MM.1S (cell line): ENCODE measurements around the gene POMGNT2.

Experiments used
- DNase-seq: peaks from one replicate; pipeline ENCODE4 v3.0.0-alpha.2; 2015
- H2AFZ ChIP-seq: fragments of 300-600 bp; sonication (generic); 2 replicates; pipeline ENCODE4 v1.6.0; 2016; ENCODE audit warnings: antibody characterized with exemption, low read length
- H3F3A ChIP-seq: fragments of 300-600 bp; sonication (generic); 2 replicates; pipeline ENCODE4 v1.6.1; 2016; ENCODE audit warnings: mild to moderate bottlenecking, antibody characterized with exemption, low read length, moderate library complexity, mixed read lengths; ENCODE audit not compliant: insufficient read depth
- H3K27ac ChIP-seq: fragments of 300-600 bp; sonication (generic); 2 replicates; pipeline ENCODE4 v1.5.1; 2016; ENCODE audit warnings: mild to moderate bottlenecking, low read length
- H3K27me3 ChIP-seq: fragments of 300-600 bp; sonication (generic); replicated peaks from 2 replicates; pipeline ENCODE4 v1.6.0; 2016; ENCODE audit warnings: low read length; ENCODE audit not compliant: insufficient read depth
- H3K36me3 ChIP-seq: fragments of 300-600 bp; sonication (generic); replicated peaks from 2 replicates; pipeline ENCODE4 v1.6.1; 2016; ENCODE audit warnings: mild to moderate bottlenecking, low read length, mixed read lengths; ENCODE audit not compliant: insufficient read depth
- H3K4me1 ChIP-seq: fragments of 300-600 bp; sonication (generic); 2 replicates; pipeline ENCODE4 v1.6.1; 2016; ENCODE audit warnings: low read length, mixed read lengths
- H3K4me2 ChIP-seq: fragments of 300-600 bp; sonication (generic); 2 replicates; pipeline ENCODE4 v1.6.0; 2016; ENCODE audit warnings: low read depth, low read length
- H3K4me3 ChIP-seq: fragments of 300-600 bp; sonication (generic); 2 replicates; pipeline ENCODE4 v1.5.1; 2016; ENCODE audit warnings: low read length, mixed read lengths
- H3K79me2 ChIP-seq: fragments of 300-600 bp; sonication (generic); 2 replicates; pipeline ENCODE4 v1.6.1; 2016; ENCODE audit warnings: mixed run types, low read length, mixed read lengths
- H3K9ac ChIP-seq: fragments of 300-600 bp; sonication (generic); 2 replicates; pipeline ENCODE4 v1.6.1; 2016; ENCODE audit warnings: low read length, mixed read lengths
- H3K9me2 ChIP-seq: fragments of 300-600 bp; sonication (generic); replicated peaks from 2 replicates; pipeline ENCODE4 v1.6.1; 2016; ENCODE audit warnings: mild to moderate bottlenecking, low read length, mixed read lengths; ENCODE audit not compliant: insufficient read depth
- H3K9me3 ChIP-seq: fragments of 300-600 bp; sonication (generic); replicated peaks from 2 replicates; pipeline ENCODE4 v1.6.1; 2016; ENCODE audit warnings: mild to moderate bottlenecking, low read length, mixed read lengths; ENCODE audit not compliant: insufficient read depth
- H4K20me1 ChIP-seq: fragments of 300-600 bp; sonication (generic); 2 replicates; pipeline ENCODE4 v1.6.1; 2016; ENCODE audit warnings: mild to moderate bottlenecking, low read length, moderate library complexity, mixed read lengths; ENCODE audit not compliant: insufficient read depth
- EZH2 ChIP-seq: fragments of 300-600 bp; sonication (generic); optimal IDR thresholded peaks from 2 replicates; pipeline ENCODE3; 2017; ENCODE audit warnings: low read depth, mild to moderate bottlenecking, antibody characterized with exemption, low read length, mixed read lengths
- EZH2phosphoT487 ChIP-seq: fragments of 300-600 bp; sonication (generic); IDR thresholded peaks from 2 replicates; pipeline ENCODE4 v1.6.1; 2018; ENCODE audit warnings: antibody characterized with exemption, low read length
- TF ChIP-seq, protein P1 (sequence below): fragments of 300-600 bp; sonication (generic); IDR thresholded peaks from 2 replicates; pipeline ENCODE4 v1.5.1; 2016; ENCODE audit warnings: antibody characterized with exemption, low read length, mixed read lengths

POMGNT2 gene

DNA sequence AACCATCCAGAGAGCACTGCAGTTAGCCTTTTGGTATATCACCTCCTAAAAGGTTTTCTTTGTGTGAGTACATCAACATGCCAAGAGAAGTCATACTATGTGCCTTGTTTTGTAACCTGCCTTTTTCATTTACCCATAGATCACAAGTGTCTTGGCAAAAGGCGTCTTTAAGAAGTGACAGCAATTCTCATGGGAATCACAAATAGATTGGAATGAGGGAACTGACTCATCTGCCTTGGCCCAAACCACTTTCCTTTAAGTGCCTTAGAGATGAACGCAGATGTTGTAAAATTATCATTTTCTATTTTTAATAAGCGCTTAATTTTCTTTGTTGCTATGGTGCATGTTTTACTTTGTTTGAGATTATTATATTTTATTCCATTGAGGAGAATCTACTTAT lies 20.7 kb upstream of the POMGNT2 start:
- Histone ChIP-seq H3K9me3 (no peaks in the 10 kb centered on the region), H3K36me3 (no peaks in the 10 kb centered on the region), H4K20me1 (no peaks in the 10 kb centered on the region), H3K27ac (no peak overlapping the region), H3K9ac (no peak overlapping the region), H3K27me3 (no peaks in the 10 kb centered on the region), H3K4me1 (no peaks in the 10 kb centered on the region), H3K4me2 (no peak overlapping the region), H2AFZ (no peak overlapping the region), H3K79me2 (no peaks in the 10 kb centered on the region), H3K4me3 (no peak overlapping the region), H3F3A (no peaks in the 10 kb centered on the region), H3K9me2 (no peaks in the 10 kb centered on the region)
- TF ChIP-seq EZH2 (no peak), EZH2phosphoT487 (no peak)
- TF ChIP-seq, protein P1, sequence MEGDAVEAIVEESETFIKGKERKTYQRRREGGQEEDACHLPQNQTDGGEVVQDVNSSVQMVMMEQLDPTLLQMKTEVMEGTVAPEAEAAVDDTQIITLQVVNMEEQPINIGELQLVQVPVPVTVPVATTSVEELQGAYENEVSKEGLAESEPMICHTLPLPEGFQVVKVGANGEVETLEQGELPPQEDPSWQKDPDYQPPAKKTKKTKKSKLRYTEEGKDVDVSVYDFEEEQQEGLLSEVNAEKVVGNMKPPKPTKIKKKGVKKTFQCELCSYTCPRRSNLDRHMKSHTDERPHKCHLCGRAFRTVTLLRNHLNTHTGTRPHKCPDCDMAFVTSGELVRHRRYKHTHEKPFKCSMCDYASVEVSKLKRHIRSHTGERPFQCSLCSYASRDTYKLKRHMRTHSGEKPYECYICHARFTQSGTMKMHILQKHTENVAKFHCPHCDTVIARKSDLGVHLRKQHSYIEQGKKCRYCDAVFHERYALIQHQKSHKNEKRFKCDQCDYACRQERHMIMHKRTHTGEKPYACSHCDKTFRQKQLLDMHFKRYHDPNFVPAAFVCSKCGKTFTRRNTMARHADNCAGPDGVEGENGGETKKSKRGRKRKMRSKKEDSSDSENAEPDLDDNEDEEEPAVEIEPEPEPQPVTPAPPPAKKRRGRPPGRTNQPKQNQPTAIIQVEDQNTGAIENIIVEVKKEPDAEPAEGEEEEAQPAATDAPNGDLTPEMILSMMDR: no peak
- no peak for DNase-seq

DNA sequence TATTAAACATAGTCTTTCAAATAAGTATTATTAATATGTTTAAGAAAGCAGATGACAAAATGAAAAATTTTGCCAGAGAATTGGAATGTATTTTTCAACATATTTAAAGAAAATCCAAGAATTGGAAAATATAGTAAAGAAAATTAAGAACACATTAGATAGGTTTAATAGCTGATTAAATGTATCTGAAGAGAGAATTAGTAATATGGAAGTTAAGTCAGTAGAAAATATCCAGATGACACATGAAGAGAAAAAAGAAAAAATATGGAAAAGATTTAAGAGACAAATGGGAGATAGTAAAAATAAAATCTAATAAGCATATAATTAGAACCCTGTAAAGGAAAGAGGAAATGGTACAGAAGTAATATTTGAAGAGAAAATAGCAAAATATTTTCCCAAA lies 18.0 kb upstream of the POMGNT2 start:
- Histone ChIP-seq H2AFZ (no peak overlapping the region), H3K4me3 (no peak overlapping the region), H3K27ac (no peak overlapping the region), H3K9ac (no peak overlapping the region), H3K9me3 (no peaks in the 10 kb centered on the region), H3K27me3 (no peaks in the 10 kb centered on the region), H3K9me2 (no peaks in the 10 kb centered on the region), H3K79me2 (no peaks in the 10 kb centered on the region), H4K20me1 (no peaks in the 10 kb centered on the region), H3K36me3 (no peaks in the 10 kb centered on the region), H3F3A (no peaks in the 10 kb centered on the region), H3K4me2 (no peak overlapping the region), H3K4me1 (no peaks in the 10 kb centered on the region)
- TF ChIP-seq EZH2: no peak
- TF ChIP-seq, protein P1: no peak
- no peak for TF ChIP-seq EZH2phosphoT487
- no peak for DNase-seq

GRCh38 chr3:43120937-43121336 lies 15.1 kb upstream of the POMGNT2 start:
- no peaks in the 10 kb centered on the region for H3K9me2 ChIP-seq
- H3F3A ChIP-seq: no peaks in the 10 kb centered on the region
- no peak overlapping the region for H3K4me3 ChIP-seq
- no peak overlapping the region for H3K4me2 ChIP-seq
- H3K27ac ChIP-seq: no peak overlapping the region
- no peak for TF ChIP-seq EZH2
- TF ChIP-seq, protein P1: no peak
- no peak for TF ChIP-seq EZH2phosphoT487
- no peak overlapping the region for H3K9ac ChIP-seq
- no peak overlapping the region for H2AFZ ChIP-seq
- no peak for DNase-seq
- no peaks in the 10 kb centered on the region for H3K36me3 ChIP-seq
- H3K27me3 ChIP-seq: no peaks in the 10 kb centered on the region
- no peaks in the 10 kb centered on the region for H3K4me1 ChIP-seq
- no peaks in the 10 kb centered on the region for H4K20me1 ChIP-seq
- no peaks in the 10 kb centered on the region for H3K79me2 ChIP-seq
- no peaks in the 10 kb centered on the region for H3K9me3 ChIP-seq
